GM12801 (cell line): ENCODE measurements around the gene COBLL1.

Experiments used
- TF ChIP-seq, protein P1 (sequence below): IDR thresholded peaks from one replicate; pipeline ENCODE4 v1.5.1; 2011; ENCODE audit warnings: control low read depth; ENCODE audit not compliant: insufficient read length; ENCODE audit errors: extremely low read depth

COBLL1 gene

DNA sequence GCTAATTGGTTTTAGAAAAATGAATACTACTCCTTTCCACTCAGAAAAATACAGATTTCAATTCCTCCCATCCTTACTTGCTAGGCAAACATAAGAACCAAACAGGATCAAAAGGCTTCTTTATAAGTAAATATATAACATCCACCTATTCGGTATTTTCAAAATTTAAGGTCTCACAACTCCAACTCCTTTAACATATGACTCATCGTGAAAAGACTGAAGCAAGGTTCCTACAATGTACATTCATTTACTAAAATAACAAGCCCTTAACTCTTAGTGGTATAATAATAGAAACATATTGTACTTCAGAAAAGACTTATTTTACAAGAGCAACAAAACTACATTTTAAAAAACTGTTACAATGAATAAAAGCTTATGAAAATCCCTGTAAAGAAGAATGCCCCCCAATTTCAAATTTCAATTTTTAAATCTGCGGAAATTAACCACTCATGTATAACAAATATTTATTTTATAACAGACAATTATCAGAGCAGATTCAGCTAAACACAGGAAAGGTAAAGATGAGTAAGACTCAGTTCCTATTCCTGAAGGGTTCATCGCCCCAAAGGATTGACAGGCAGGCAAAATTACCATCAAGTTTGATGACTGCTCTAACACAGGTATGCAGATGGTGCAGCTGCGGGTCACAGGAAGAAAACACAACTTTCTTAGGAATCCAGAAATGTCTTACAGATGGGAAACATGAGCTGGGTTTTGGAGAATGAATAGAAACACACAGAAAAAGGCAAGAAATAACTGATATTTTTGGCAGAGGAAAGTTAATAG lies 96.4 kb downstream of the COBLL1 start:
- TF ChIP-seq, protein P1, sequence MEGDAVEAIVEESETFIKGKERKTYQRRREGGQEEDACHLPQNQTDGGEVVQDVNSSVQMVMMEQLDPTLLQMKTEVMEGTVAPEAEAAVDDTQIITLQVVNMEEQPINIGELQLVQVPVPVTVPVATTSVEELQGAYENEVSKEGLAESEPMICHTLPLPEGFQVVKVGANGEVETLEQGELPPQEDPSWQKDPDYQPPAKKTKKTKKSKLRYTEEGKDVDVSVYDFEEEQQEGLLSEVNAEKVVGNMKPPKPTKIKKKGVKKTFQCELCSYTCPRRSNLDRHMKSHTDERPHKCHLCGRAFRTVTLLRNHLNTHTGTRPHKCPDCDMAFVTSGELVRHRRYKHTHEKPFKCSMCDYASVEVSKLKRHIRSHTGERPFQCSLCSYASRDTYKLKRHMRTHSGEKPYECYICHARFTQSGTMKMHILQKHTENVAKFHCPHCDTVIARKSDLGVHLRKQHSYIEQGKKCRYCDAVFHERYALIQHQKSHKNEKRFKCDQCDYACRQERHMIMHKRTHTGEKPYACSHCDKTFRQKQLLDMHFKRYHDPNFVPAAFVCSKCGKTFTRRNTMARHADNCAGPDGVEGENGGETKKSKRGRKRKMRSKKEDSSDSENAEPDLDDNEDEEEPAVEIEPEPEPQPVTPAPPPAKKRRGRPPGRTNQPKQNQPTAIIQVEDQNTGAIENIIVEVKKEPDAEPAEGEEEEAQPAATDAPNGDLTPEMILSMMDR: no peak

DNA sequence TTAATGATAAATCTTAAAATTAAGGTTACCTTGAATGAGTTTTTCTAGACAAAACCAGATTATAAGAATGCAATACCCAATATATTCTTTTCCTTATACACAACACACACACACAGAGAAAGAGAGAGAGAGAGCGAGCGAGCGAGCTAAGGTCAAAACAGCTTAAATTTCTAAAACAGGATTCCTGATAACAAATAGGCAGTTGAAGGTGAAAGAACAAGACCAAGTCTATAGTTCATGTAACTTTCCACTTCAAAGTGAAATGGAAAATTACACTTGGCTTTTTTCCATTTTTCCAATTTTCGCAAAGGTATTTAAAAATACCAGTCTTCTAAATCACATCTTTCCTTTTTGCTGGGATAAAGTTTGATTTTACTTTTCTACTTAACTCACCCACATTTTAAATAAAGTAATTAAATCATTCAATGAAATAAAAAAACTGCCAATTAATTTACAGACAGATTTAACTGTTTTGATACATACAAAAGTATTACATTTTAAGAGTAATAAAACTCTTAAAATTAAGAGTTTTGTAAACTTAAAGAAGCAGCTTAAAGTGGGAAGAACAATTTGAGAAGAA lies 98.8 kb downstream of the COBLL1 start:
- TF ChIP-seq, protein P1: no peak

DNA sequence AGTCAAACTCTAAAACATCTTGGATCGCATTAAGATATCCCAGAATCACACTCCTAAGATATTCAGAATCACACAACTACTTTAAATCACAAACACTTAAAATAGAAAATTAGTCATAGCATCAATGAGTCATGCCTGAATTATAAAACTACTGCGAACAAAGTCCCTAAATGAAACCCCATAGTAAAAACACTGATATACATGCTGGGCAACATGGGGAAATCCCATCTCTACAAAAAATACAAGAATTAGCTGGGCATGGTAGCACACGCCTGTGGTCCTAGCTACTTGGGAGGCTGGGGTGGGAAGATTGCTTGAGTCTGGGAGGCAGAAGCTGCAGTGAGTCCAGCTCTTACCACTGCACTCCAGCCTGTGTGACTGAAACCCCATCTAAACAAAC lies 101.7 kb downstream of the COBLL1 start:
- TF ChIP-seq, protein P1: no peak

DNA sequence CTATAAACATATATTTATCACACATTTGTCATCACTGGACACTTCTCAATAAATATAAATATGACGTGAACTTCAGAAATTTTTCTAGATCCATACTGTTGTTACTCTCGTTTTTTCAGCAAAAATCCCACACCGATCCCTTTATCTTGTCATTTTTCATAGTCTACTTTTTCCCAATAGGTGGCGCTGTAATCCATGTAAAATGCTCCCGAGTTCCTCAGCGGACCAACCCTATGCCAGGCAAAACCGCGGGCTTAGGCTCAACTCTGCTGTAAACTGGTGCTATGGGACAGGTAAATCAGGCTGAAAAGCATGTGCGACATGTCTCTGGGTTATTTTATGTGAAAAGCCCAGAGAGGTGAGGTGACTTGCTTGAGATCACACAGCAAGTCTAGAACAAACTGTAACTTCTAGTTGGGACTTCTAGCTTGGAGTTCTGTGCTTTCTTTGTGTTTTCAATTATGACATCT lies 104.0 kb downstream of the COBLL1 start:
- TF ChIP-seq, protein P1: no peak

DNA sequence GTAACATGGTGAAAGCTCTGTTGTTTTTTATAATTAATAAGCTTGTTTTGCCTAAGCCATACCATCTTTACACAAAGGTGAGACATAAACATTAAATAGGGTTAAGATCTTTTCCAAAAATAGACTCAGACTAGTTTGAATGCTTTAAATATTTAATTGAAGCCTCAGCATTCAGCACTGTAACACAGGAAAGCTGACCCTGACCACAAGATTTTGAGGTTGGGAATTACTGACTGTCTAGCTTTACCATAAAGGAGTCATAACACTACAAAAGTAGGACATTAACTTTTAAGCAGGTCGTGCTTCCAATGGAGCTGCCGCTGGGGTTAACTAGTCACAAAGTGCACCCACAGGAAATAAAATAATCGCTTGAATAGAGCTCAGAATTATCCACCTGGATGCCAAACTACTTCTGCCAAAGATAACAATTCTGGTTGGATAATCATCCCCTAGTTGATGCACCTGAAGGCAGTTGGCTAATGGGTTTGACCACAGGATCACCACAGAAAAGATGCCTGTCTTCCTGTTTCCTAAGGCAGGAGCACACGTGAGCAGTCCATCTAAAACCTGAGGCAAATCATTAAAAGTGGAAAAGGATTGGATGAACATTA lies 106.2 kb downstream of the COBLL1 start:
- TF ChIP-seq, protein P1: no peak

DNA sequence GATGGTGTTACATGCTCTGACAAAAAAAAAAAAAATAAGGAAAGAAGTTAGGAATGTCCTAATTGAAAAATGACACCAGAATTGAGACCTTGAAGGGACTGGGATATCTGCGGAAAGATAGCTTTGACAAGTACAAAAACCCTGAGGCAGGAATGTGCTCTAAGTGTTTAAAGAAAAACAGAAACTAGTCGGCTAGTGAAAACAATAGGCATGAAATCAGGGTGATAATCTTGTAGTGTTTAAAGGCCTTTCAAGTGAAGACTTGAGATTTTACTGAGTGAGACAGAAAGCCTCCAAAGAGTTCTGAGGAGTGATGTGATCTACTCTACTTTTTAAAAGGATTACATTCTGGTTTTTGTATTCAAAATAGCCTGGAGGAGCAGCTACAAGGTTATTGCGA lies 107.4 kb downstream of the COBLL1 start:
- TF ChIP-seq, protein P1: no peak

DNA sequence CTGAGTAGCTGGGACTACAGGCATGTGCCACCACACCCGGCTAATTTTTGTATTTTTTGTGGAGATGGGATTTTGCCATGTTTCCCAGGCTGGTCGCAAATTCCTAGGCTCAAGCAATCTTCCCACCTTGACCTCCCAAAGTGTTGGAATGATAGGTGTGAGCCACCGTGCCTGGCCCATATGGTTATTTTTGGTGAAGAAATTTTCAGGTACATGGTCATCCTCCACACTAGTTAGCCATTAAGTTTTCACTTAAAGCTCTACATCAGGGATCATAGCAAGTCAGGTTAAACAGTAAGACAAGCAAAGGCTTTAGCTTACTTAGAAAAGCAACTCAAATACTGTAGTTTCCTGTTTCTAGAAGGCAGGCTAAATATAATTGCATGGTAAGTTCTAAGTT lies 116.1 kb downstream of the COBLL1 start:
- TF ChIP-seq, protein P1: no peak
